Mesendoderm (in vitro differentiated cells): ENCODE data around the gene DPH2.

Source experiments
- DNase-seq: peaks from one replicate; pipeline ENCODE4 v3.0.0; 2013
- H2AK5ac ChIP-seq: 2 replicates; pipeline ENCODE4 v1.6.1; 2013; ENCODE audit warnings: low read length, inconsistent platforms
- H2BK120ac ChIP-seq: 2 replicates; pipeline ENCODE4 v1.6.1; 2013; ENCODE audit warnings: low read depth, mild to moderate bottlenecking, low read length, moderate library complexity, mixed read lengths
- H2BK15ac ChIP-seq: replicated peaks from 2 replicates; pipeline ENCODE4 v1.6.1; 2013; ENCODE audit warnings: low read depth, mild to moderate bottlenecking, moderate library complexity
- H2BK5ac ChIP-seq: 2 replicates; pipeline ENCODE4 v1.6.1; 2013; ENCODE audit warnings: low read length, inconsistent platforms
- H3K18ac ChIP-seq: 2 replicates; pipeline ENCODE4 v1.6.1; 2013; ENCODE audit warnings: mild to moderate bottlenecking, low read length, mixed read lengths
- H3K23ac ChIP-seq: one replicate; pipeline ENCODE4 v1.6.1; 2013; ENCODE audit warnings: low read length
- H3K27ac ChIP-seq: 2 replicates; pipeline ENCODE4 v1.5.1; 2013; ENCODE audit warnings: low read depth, mild to moderate bottlenecking, inconsistent platforms, low read length, moderate library complexity
- H3K27me3 ChIP-seq: 2 replicates; pipeline ENCODE4 v1.6.1; 2013; ENCODE audit warnings: low read length, control low read depth, mild to moderate bottlenecking, inconsistent platforms; ENCODE audit not compliant: insufficient read depth, poor library complexity
- H3K36me3 ChIP-seq: 2 replicates; pipeline ENCODE4 v1.6.1; 2013; ENCODE audit warnings: low read length, inconsistent platforms; ENCODE audit not compliant: control insufficient read depth, insufficient read depth
- H3K4ac ChIP-seq: one replicate; pipeline ENCODE4 v1.6.1; 2013; ENCODE audit warnings: low read depth, mild to moderate bottlenecking, low read length, moderate library complexity
- H3K4me1 ChIP-seq: 2 replicates; pipeline ENCODE4 v1.6.1; 2013; ENCODE audit warnings: low read depth, low read length, inconsistent platforms; ENCODE audit not compliant: control insufficient read depth
- H3K4me2 ChIP-seq: 2 replicates; pipeline ENCODE4 v1.6.1; 2013; ENCODE audit warnings: low read length
- H3K4me3 ChIP-seq: 2 replicates; pipeline ENCODE4 v1.5.1; 2013; ENCODE audit warnings: mild to moderate bottlenecking, low read length
- H3K56ac ChIP-seq: one replicate; pipeline ENCODE4 v1.6.1; 2013; ENCODE audit warnings: low read length
- H3K79me1 ChIP-seq: 2 replicates; pipeline ENCODE4 v1.6.1; 2013; ENCODE audit warnings: low read length, inconsistent platforms
- H3K79me2 ChIP-seq: 2 replicates; pipeline ENCODE4 v1.6.1; 2013; ENCODE audit warnings: mild to moderate bottlenecking, low read length; ENCODE audit not compliant: control insufficient read depth, insufficient read depth
- H3K9ac ChIP-seq: 2 replicates; pipeline ENCODE4 v1.6.1; 2013; ENCODE audit warnings: low read length, inconsistent platforms
- H4K5ac ChIP-seq: one replicate; pipeline ENCODE4 v1.6.1; 2013; ENCODE audit warnings: low read length
- H4K8ac ChIP-seq: one replicate; pipeline ENCODE4 v1.6.1; 2013; ENCODE audit warnings: low read depth, mild to moderate bottlenecking, control low read depth, low read length, moderate library complexity
- WGBS: extraction: QIAGEN DNeasy Blood & Tissue Kit; methylation state at CpG from one replicate; pipeline ENCODE4 v1.1.7; 2013; ENCODE audit warnings: low lambda C conversion rate, missing lambda C conversion rate; ENCODE audit not compliant: insufficient coverage; ENCODE audit errors: extremely low coverage; 5-methylcytosine and 5-hydroxymethylcytosine counted together

Gene DPH2

DNA sequence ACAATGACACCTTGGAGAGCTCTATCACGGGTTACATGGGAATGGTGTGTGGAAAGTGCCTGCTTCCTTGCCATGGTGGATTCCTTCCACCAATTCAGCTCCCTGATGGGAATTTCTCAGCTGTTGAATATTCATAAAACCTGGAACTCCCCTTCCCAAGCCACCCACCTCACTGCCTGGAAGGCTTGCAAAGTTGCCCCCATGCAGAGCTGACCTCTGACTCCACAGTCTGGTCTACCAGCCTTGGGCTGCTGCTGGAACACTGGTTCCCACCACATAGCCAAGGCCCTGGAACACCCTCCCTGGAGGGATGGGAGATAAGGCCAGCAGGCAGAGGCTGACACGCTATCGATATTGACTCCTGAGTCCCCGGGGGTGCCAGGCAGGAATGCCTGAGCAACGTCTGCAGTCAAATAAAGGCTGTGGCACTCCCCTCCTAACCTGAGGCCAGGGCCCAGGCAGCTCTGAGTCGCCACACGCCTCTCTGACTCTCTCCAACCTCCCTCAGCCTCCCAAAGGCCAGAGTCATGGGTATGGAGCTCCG is 30.4 kb downstream of the DPH2 start:
- no peaks in the 10 kb centered on the region for H3K27me3 ChIP-seq
- H3K9ac ChIP-seq = no peak overlapping the region
- H3K79me1 ChIP-seq = no peaks in the 10 kb centered on the region
- H3K79me2 ChIP-seq = no peaks in the 10 kb centered on the region
- DNase-seq = peak; percentile 97
- no peak overlapping the region for H2BK120ac ChIP-seq
- no peak overlapping the region for H4K8ac ChIP-seq
- no peak overlapping the region for H4K5ac ChIP-seq
- no peak overlapping the region for H3K4me3 ChIP-seq
- H3K23ac ChIP-seq = no peak overlapping the region
- no peak overlapping the region for H3K4ac ChIP-seq
- WGBS = no CpG with 5 or more reads among the region's 8 CpGs
- no peaks in the 10 kb centered on the region for H3K36me3 ChIP-seq
- no peak overlapping the region for H3K4me2 ChIP-seq
- H2BK5ac ChIP-seq = peak overlapping the region; percentile 80
- no peak overlapping the region for H3K18ac ChIP-seq
- H3K4me1 ChIP-seq = no peaks in the 10 kb centered on the region
- no peak overlapping the region for H2AK5ac ChIP-seq
- H2BK15ac ChIP-seq = no peak overlapping the region
- peak overlapping the region; percentile 24 for H3K27ac ChIP-seq
- peak overlapping the region; percentile 18 for H3K56ac ChIP-seq

DNA sequence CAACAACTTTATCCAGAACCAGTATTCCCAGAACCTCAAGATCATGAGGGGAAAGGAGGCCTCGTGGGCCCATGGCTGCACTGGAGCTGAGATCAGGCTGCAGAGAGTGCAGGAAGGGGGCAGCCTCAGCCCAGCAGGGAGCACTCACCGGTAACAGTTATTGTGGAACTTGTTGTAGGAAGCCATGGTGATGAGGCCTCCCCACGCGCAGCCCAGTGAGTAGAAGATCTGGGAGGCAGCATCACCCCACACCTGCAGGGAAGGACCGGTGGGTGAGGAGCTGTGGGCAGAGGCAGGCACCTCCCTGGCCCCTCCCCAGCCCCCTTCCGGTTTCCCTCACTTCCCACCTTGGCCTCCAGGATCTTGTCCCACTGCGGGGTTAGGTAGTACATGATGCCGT is 32.4 kb downstream of the DPH2 start:
- no peak overlapping the region for H2AK5ac ChIP-seq
- H3K79me1 ChIP-seq = no peaks in the 10 kb centered on the region
- no peak for DNase-seq
- H3K4me3 ChIP-seq = no peak overlapping the region
- no peak overlapping the region for H3K23ac ChIP-seq
- H4K8ac ChIP-seq = no peak overlapping the region
- no peak overlapping the region for H4K5ac ChIP-seq
- no peak overlapping the region for H3K18ac ChIP-seq
- peaks cover 2% of the 10 kb centered on the region for H3K36me3 ChIP-seq
- no peaks in the 10 kb centered on the region for H3K4me1 ChIP-seq
- no CpG with 5 or more reads among the region's 8 CpGs for WGBS
- no peak overlapping the region for H3K9ac ChIP-seq
- H3K27ac ChIP-seq = no peak overlapping the region
- H2BK120ac ChIP-seq = no peak overlapping the region
- no peaks in the 10 kb centered on the region for H3K27me3 ChIP-seq
- H2BK15ac ChIP-seq = no peak overlapping the region
- no peak overlapping the region for H3K4ac ChIP-seq
- no peak overlapping the region for H2BK5ac ChIP-seq
- H3K56ac ChIP-seq = no peak overlapping the region
- no peaks in the 10 kb centered on the region for H3K79me2 ChIP-seq
- no peak overlapping the region for H3K4me2 ChIP-seq

DNA sequence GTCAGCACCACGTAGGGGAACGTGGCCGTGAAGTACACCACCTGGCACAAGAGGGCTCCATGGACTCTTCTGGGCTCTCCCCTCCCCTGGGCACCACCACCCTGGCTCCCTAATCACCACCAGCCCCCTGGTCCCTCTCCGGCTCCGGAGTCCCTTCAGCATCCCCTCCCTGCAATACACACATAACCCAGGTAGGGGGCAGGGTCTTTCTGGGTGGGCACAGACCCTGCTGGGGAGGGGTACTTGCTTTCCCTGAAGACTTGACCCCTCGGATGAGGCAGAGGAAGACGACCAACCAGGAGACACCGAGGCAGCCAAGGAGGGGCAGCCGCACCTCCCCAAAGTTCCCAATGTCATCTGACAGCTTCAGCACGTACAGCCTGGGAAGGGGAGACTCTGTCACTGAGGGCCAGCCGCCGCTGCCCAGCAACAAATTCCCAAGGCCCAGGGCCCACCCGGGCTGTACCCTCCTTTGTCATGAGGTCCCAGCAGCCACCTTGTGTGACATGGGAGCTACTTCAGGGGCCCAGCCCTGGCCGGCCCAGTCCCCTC is 32.9 kb downstream of the DPH2 start:
- Histone ChIP-seq H3K4me1 (no peaks in the 10 kb centered on the region), H3K36me3 (peaks cover 2% of the 10 kb centered on the region), H3K56ac (no peak overlapping the region), H3K79me1 (no peaks in the 10 kb centered on the region), H3K27ac (no peak overlapping the region), H3K9ac (no peak overlapping the region), H2AK5ac (no peak overlapping the region), H4K8ac (no peak overlapping the region), H2BK15ac (no peak overlapping the region), H3K79me2 (no peaks in the 10 kb centered on the region), H3K4ac (no peak overlapping the region), H3K18ac (no peak overlapping the region), H2BK5ac (no peak overlapping the region), H4K5ac (no peak overlapping the region), H3K4me3 (no peak overlapping the region), H3K23ac (no peak overlapping the region), H3K4me2 (no peak overlapping the region), H2BK120ac (no peak overlapping the region), H3K27me3 (no peaks in the 10 kb centered on the region)
- DNase-seq = no peak
- WGBS = no CpG with 5 or more reads among the region's 14 CpGs

DNA sequence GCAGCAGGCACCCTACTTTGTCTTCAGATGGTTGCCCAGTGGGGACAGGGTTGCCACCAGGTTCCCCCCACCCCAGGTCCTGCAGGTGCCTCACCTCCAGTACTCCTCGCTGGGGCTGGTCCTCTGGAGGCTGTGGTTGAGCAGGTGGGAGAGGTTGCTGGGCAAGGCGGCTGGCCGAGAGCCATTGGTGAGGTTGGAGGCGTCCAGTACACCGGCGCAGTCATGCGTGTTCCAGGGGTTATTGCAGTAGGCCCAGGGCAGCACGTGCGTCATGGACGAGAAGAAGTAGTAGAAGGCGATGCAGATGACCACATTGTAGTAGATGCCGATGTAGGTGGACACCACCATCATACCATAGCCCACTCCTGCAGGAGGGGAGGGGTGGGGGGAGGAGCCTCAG is 38.4 kb downstream of the DPH2 start:
- Histone ChIP-seq H2BK15ac (no peak overlapping the region), H3K56ac (no peak overlapping the region), H3K36me3 (peaks cover 4% of the 10 kb centered on the region), H3K18ac (no peak overlapping the region), H3K27me3 (no peaks in the 10 kb centered on the region), H3K4me3 (no peak overlapping the region), H3K23ac (no peak overlapping the region), H3K79me2 (no peaks in the 10 kb centered on the region), H3K4me1 (no peaks in the 10 kb centered on the region), H4K5ac (no peak overlapping the region), H2AK5ac (no peak overlapping the region), H2BK120ac (no peak overlapping the region), H3K79me1 (no peaks in the 10 kb centered on the region), H3K9ac (no peak overlapping the region), H4K8ac (no peak overlapping the region), H3K27ac (no peak overlapping the region), H3K4ac (no peak overlapping the region), H2BK5ac (no peak overlapping the region), H3K4me2 (no peak overlapping the region)
- no CpG with 5 or more reads among the region's 12 CpGs for WGBS
- no peak for DNase-seq

DNA sequence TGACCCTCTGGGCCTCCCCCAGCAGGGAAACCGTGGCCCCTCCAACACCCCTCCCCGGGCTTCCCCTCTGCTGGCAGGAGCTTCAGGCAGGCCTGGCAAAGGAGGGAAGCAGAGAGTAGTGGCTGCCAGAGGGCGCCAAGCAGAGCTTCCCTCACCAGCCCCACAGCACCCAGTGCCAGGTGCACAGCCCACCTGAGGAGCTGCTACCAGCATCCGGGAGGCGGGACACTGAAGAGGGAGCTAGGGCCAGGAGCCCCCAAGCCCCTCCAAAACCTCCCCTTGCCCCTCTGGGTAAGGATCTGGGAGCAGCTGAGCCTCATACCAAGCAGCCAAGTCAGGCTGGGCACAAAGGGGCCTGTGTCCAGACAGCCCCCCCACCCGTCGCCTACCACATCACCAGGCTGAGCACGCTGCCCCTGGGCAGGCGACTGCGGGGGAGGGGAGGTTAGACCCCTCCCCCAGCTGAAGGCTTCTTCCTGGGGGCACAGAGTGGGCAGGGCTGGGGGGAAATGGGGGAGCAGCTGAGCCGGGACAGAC is 41.2 kb downstream of the DPH2 start:
- Histone ChIP-seq H4K8ac (no peak overlapping the region), H3K4me2 (no peak overlapping the region), H3K79me2 (no peaks in the 10 kb centered on the region), H4K5ac (no peak overlapping the region), H2AK5ac (no peak overlapping the region), H3K4me1 (no peaks in the 10 kb centered on the region), H3K9ac (no peak overlapping the region), H3K79me1 (no peaks in the 10 kb centered on the region), H2BK15ac (no peak overlapping the region), H3K4ac (no peak overlapping the region), H3K36me3 (peaks cover 4% of the 10 kb centered on the region), H3K27ac (no peak overlapping the region), H3K18ac (no peak overlapping the region), H3K23ac (no peak overlapping the region), H2BK5ac (no peak overlapping the region), H3K27me3 (no peaks in the 10 kb centered on the region), H2BK120ac (no peak overlapping the region), H3K4me3 (no peak overlapping the region), H3K56ac (no peak overlapping the region)
- no peak for DNase-seq
- WGBS = no CpG with 5 or more reads among the region's 11 CpGs

DNA sequence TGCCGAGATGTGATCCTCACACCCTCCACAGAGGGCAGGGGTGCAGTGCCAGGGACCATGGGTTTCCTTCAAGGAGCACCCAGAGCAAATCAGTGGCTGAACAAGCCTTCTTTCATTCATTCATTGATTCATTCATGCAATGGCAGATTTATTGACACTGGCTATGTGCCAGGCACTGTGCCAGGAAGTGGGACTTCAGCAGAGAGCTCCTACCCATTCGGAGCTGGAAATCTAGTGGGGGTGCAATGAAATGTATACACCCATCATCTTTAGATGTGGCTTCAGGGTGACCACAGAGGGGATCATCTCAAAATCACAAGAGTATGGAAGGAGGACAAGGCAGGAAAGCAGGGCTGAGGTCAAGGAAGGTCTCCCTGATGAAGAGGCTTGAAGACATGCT is 42.6 kb downstream of the DPH2 start:
- Histone ChIP-seq H2AK5ac (no peak overlapping the region), H3K4ac (no peak overlapping the region), H3K4me3 (no peak overlapping the region), H3K9ac (no peak overlapping the region), H4K5ac (no peak overlapping the region), H2BK120ac (no peak overlapping the region), H3K27ac (no peak overlapping the region), H3K56ac (no peak overlapping the region), H3K4me2 (no peak overlapping the region), H2BK5ac (no peak overlapping the region), H3K79me2 (no peaks in the 10 kb centered on the region), H3K4me1 (no peaks in the 10 kb centered on the region), H3K79me1 (no peaks in the 10 kb centered on the region), H3K27me3 (no peaks in the 10 kb centered on the region), H2BK15ac (no peak overlapping the region), H3K23ac (no peak overlapping the region), H3K36me3 (peaks cover 3% of the 10 kb centered on the region), H4K8ac (no peak overlapping the region), H3K18ac (no peak overlapping the region)
- DNase-seq = no peak
- no CpG with 5 or more reads among the region's 2 CpGs for WGBS
